HepG2 (cell line): Measurements from ENCODE around the gene ZNF678. TPM values are rescaled to one million over a fixed set of nuclear protein-coding genes. Genes with fewer than 3 reads are reported as not detected.

Source experiments
- ATAC-seq: fragments of 200-7000 bp; cut with Tn5 transposase; 3 replicates; pipeline ENCODE4 v1.9.1; 2020; ENCODE audit warnings: mild to moderate bottlenecking, moderate library complexity
- BruUV-seq: library from RNA; stranded (reverse); fragments of 400-500 nt; replicated peaks from 2 replicates; lab custom pipeline; 2021; lab: Mats Ljungman, UMichigan
- CTCF ChIA-PET: fragments of 300-600 bp; formaldehyde crosslinking; extraction: SDS; loops from one replicate; lab custom pipeline; 2021; ENCODE audit warnings: low total read pairs, inconsistent platforms, low intra/inter-chr PET ratio; lab: Yijun Ruan, JAX
- POLR2A ChIA-PET: fragments of 350-600 bp; sonication (Branson Sonifier 250); formaldehyde crosslinking; loops from one replicate; lab custom pipeline; 2020; ENCODE audit warnings: antibody characterized with exemption, inconsistent platforms; lab: Yijun Ruan, JAX
- DNase-seq: peaks from one replicate; pipeline ENCODE4 v3.0.0-alpha.2; 2015; ENCODE audit warnings: low spot score
- FAIRE-seq: peaks from 3 replicates; lab custom pipeline; 2011; peaks lifted over from hg19 to GRCh38; lab: Jason Lieb, UNC
- H2AFZ ChIP-seq: one replicate; pipeline ENCODE4 v1.6.1; 2011; ENCODE audit warnings: low read length, inconsistent platforms
- H3K27ac ChIP-seq: fragments of 300-600 bp; 3 replicates; pipeline ENCODE4 v1.8.0; 2011; ENCODE audit warnings: mixed run types, mild to moderate bottlenecking, mixed read lengths, low read length, inconsistent platforms; ENCODE audit not compliant: insufficient read depth; ENCODE audit errors: extremely low read length
- H3K27me3 ChIP-seq, 2 experiments: fragments of 200-600 bp in 1 of 2; 2 replicates in 1 of 2; 3 replicates in 1 of 2; pipeline versions ENCODE4 v1.6.0 to v1.8.0; 2011; ENCODE audit warnings: low read length in 2 of 2, mild to moderate bottlenecking in 2 of 2, moderate library complexity in 2 of 2, inconsistent platforms in 1 of 2; ENCODE audit not compliant: insufficient read depth in 2 of 2, control insufficient read depth in 1 of 2
- H3K36me3 ChIP-seq, 2 experiments: fragments of 200-600 bp in 1 of 2; replicated peaks in 1 of 2; 2 replicates in 1 of 2; 3 replicates in 1 of 2; pipeline versions ENCODE4 v1.5.1 to v1.8.0; 2011; ENCODE audit warnings: low read length in 2 of 2, inconsistent platforms in 1 of 2; ENCODE audit not compliant: insufficient read depth in 2 of 2, control insufficient read depth in 1 of 2
- H3K4me1 ChIP-seq: 2 replicates; pipeline ENCODE4 v1.5.1; 2012; ENCODE audit warnings: low read length, inconsistent platforms; ENCODE audit not compliant: insufficient read depth
- H3K4me2 ChIP-seq: 2 replicates; pipeline ENCODE4 v1.6.0; 2011; ENCODE audit warnings: low read depth, low read length, inconsistent platforms
- H3K4me3 ChIP-seq, 3 experiments: fragments of 200-600 bp in 1 of 3; sonication (generic), shearing (Covaris generic) in 1 of 3; replicated peaks in 1 of 3; 2 replicates each; pipeline ENCODE4 v1.5.1; 2011 to 2016; ENCODE audit warnings: low read length in 3 of 3, inconsistent platforms in 2 of 3, low read depth in 2 of 3, mild to moderate bottlenecking in 2 of 3, control low read depth in 1 of 3, mixed read lengths in 1 of 3; ENCODE audit not compliant: insufficient read depth in 1 of 3
- H3K79me2 ChIP-seq: one replicate; pipeline ENCODE4 v1.6.1; 2011; ENCODE audit warnings: low read length, inconsistent platforms; ENCODE audit not compliant: insufficient read depth
- H3K9ac ChIP-seq: 2 replicates; pipeline ENCODE4 v1.6.0; 2011; ENCODE audit warnings: mild to moderate bottlenecking, low read depth, low read length, inconsistent platforms; ENCODE audit not compliant: insufficient read depth
- H3K9me3 ChIP-seq: 2 replicates; pipeline ENCODE4 v1.5.1; 2012; ENCODE audit warnings: mild to moderate bottlenecking, low read length
- H4K20me1 ChIP-seq: 2 replicates; pipeline ENCODE4 v1.6.0; 2011; ENCODE audit warnings: inconsistent platforms, mild to moderate bottlenecking, low read length, moderate library complexity; ENCODE audit not compliant: insufficient read depth
- E2F1 ChIP-seq: sonication (generic); formaldehyde crosslinking; IDR thresholded peaks from 2 replicates; pipeline ENCODE4 v1.5.0; 2020; ENCODE audit warnings: missing genetic modification reagents
- GATA4 ChIP-seq: sonication (generic); IDR thresholded peaks from 2 replicates; pipeline ENCODE4 v1.6.1; 2016; ENCODE audit warnings: antibody characterized with exemption, low read depth, borderline replicate concordance
- GLMP ChIP-seq: sonication (generic); formaldehyde crosslinking; IDR thresholded peaks from 2 replicates; pipeline ENCODE4 v1.9.0; 2021; ENCODE audit warnings: missing genetic modification reagents, mild to moderate bottlenecking, borderline replicate concordance
- PRMT3 ChIP-seq: sonication (generic); formaldehyde crosslinking; IDR thresholded peaks from 2 replicates; pipeline ENCODE4 v1.8.1; 2022; ENCODE audit warnings: low read depth, mild to moderate bottlenecking, moderate library complexity, missing genetic modification reagents, borderline replicate concordance
- RXRB ChIP-seq: IDR thresholded peaks from 2 replicates; pipeline ENCODE4 v1.6.1; 2016; ENCODE audit warnings: borderline replicate concordance, missing genetic modification reagents, missing compliant biosample characterization
- SMAD1 ChIP-seq: sonication (generic); formaldehyde crosslinking; IDR thresholded peaks from 2 replicates; pipeline ENCODE4 v1.4.0; 2020; ENCODE audit warnings: missing genetic modification reagents, low read depth, mild to moderate bottlenecking, borderline replicate concordance
- SSRP1 ChIP-seq: IDR thresholded peaks from 2 replicates; pipeline ENCODE4 v1.6.1; 2016; ENCODE audit warnings: control low read depth
- TEF ChIP-seq: sonication (generic); formaldehyde crosslinking; IDR thresholded peaks from 2 replicates; pipeline ENCODE4 v1.5.0; 2020; ENCODE audit warnings: missing genetic modification reagents
- THAP7 ChIP-seq: sonication (generic); formaldehyde crosslinking; IDR thresholded peaks from 2 replicates; pipeline ENCODE4 v1.8.1; 2023; ENCODE audit warnings: mild to moderate bottlenecking, missing genetic modification reagents
- TIGD3 ChIP-seq: sonication (generic); formaldehyde crosslinking; IDR thresholded peaks from 2 replicates; pipeline ENCODE4 v1.5.1; 2020; ENCODE audit warnings: mild to moderate bottlenecking, missing genetic modification reagents, borderline replicate concordance
- ZNF556 ChIP-seq: sonication (generic); formaldehyde crosslinking; IDR thresholded peaks from 2 replicates; pipeline ENCODE4 v1.4.0; 2020; ENCODE audit warnings: mild to moderate bottlenecking, missing genetic modification reagents, borderline replicate concordance
- ZNF724P ChIP-seq: sonication (generic); formaldehyde crosslinking; IDR thresholded peaks from 2 replicates; pipeline ENCODE4 v1.8.0; 2022; ENCODE audit warnings: missing genetic modification reagents, borderline replicate concordance
- WGBS: methylation state at CpG from one replicate; pipeline ENCODE4 v1.1.6; 2017; ENCODE audit warnings: low lambda C conversion rate; 5-methylcytosine and 5-hydroxymethylcytosine counted together
- in situ Hi-C: cut with HindIII; loops from 2 replicates; pipeline ENCODE4 v1.10.0; 2017; ENCODE audit warnings: low pct_unique_long_range_greater_than_20kb; ENCODE audit not compliant: extremely low pct_ligation_motif_present
- intact Hi-C: fragments of 100-400 bp; cut with micrococcal nuclease; formaldehyde crosslinking; loops from one replicate; pipeline ENCODE4 v1.10.0; 2022; ENCODE audit not compliant: unreplicated experiment
- polyA plus RNA-seq, 8 experiments: library from polyadenylated mRNA; depleted of rRNA in 3 of 8; stranded (reverse) in 7 of 8; unstranded in 1 of 8; fragments of >200 nt; fragmentation: Illumina TruSeq in 4 of 8; extraction: Trizol in 4 of 8; gene quantifications; 2 replicates each; pipeline versions ENCODE4 v1.2.1 to v1.2.3, GENCODE V29; 2011 to 2016; ENCODE audit warnings: low read depth in 4 of 8, missing spikeins in 1 of 8, mixed read lengths in 1 of 8; ENCODE audit not compliant: insufficient read depth in 1 of 8
- total RNA-seq, 5 experiments: library from RNA; depleted of rRNA; stranded (reverse); fragments of >200 nt; fragmentation: Illumina TruSeq; extraction: Trizol; gene quantifications; 2 replicates each; pipeline ENCODE4 v1.2.3, GENCODE V29; 2016; ENCODE audit warnings: low read depth in 1 of 5

Gene ZNF678
- total and polyA plus RNA-seq, 2 of the 13 experiments (the other 11 are each of a cell fraction or from before 2014, with no cell fraction given): 2.0 to 7.6 TPM

GRCh38 chr1:227622739-227623475 is 59.6 kb downstream of the ZNF678 start:
- peaks cover 97% of the 10 kb centered on the region for H3K9me3 ChIP-seq
- no peaks in the 10 kb centered on the region for H3K27me3 ChIP-seq
- H4K20me1 ChIP-seq: no peaks in the 10 kb centered on the region
- BruUV-seq: no TSS peak
- WGBS: 36% methylated on average over 1 of the region's 1 CpG
- TF ChIP-seq ZNF556 (CRISPR knock-in tag) (no peak), GATA4 (no peak), TIGD3 (CRISPR knock-in tag) (no peak), ZNF724P (CRISPR knock-in tag) (no peak)
- H3K4me1 ChIP-seq: no peaks in the 10 kb centered on the region
- POLR2A ChIA-PET: no interaction called here
- no peaks in the 10 kb centered on the region for H3K79me2 ChIP-seq
- DNase-seq: no peak
- H3K4me2 ChIP-seq: no peak overlapping the region
- ATAC-seq: no peak
- no peak overlapping the region for H3K27ac ChIP-seq
- no peak overlapping the region for H2AFZ ChIP-seq
- in situ Hi-C loops: no loop called here
- no peaks in the 10 kb centered on the region for H3K36me3 ChIP-seq
- H3K9ac ChIP-seq: no peak overlapping the region
- intact Hi-C loops: no loop called here
- FAIRE-seq: no peak
- CTCF ChIA-PET: no interaction called here
- no peak overlapping the region for H3K4me3 ChIP-seq

GRCh38 chr1:227632325-227632724 is 69.0 kb downstream of the ZNF678 start:
- TF ChIP-seq RXRB (CRISPR knock-in tag) (no peak), SSRP1 (CRISPR knock-in tag) (no peak), THAP7 (CRISPR knock-in tag) (no peak), TEF (CRISPR knock-in tag) (no peak), SMAD1 (CRISPR knock-in tag) (no peak), PRMT3 (CRISPR knock-in tag) (no peak), E2F1 (no peak), GLMP (CRISPR knock-in tag) (no peak)
- Histone ChIP-seq H3K4me1 (no peaks in the 10 kb centered on the region), H3K4me3 (no peak overlapping the region), H3K9ac (no peak overlapping the region), H3K79me2 (no peaks in the 10 kb centered on the region), H3K27ac (no peak overlapping the region), H3K27me3 (no peaks in the 10 kb centered on the region), H3K36me3 (no peaks in the 10 kb centered on the region; a peak in 1 of 5 replicates), H4K20me1 (no peaks in the 10 kb centered on the region), H3K9me3 (peaks cover 97% of the 10 kb centered on the region), H2AFZ (no peak overlapping the region), H3K4me2 (no peak overlapping the region)
- intact Hi-C loops (no loop called here), in situ Hi-C loops (no loop called here)
- BruUV-seq: no TSS peak
- 85% methylated on average over 10 of the region's 13 CpGs for WGBS
- ChIA-PET POLR2A (no interaction called here), CTCF (no interaction called here)
- ATAC-seq (no peak), DNase-seq (no peak), FAIRE-seq (no peak)
